Measurements from ENCODE around the gene GSC. TPM values are rescaled to one million over a fixed set of nuclear protein-coding genes. Genes with fewer than 3 reads are reported as not detected.
"Not testable (repeated sequence)": the region's sequence is repeated elsewhere in the genome, so short reads cannot be mapped to it uniquely, and the experiment has no call there.

Gene GSC
- total and polyA plus RNA-seq, 2 experiments from 2014 or later: 0.27 to 0.97 TPM

- Histone ChIP-seq H2AFZ (no peak overlapping the region), H3K79me2 (replicated peaks; ENCODE audit: insufficient read depth) (no peaks in the 10 kb centered on the region), H3K4me3 (no peak overlapping the region), H3K27ac (ENCODE audit: low read depth) (no peak overlapping the region), H3F3A (replicated peaks; ENCODE audit: low read depth) (no peaks in the 10 kb centered on the region), H3K4me2 (no peak overlapping the region), H3K36me3 (ENCODE audit: insufficient read depth) (no peaks in the 10 kb centered on the region), H3K4me1 (ENCODE audit: insufficient read depth) (no peaks in the 10 kb centered on the region), H3K27me3 (ENCODE audit: insufficient read depth) (no peaks in the 10 kb centered on the region), H3K9me2 (ENCODE audit: insufficient read depth) (no peaks in the 10 kb centered on the region), H4K20me1 (replicated peaks; ENCODE audit: insufficient read depth) (no peaks in the 10 kb centered on the region)
- no peak for DNase-seq (ENCODE audit: low spot score)
- Mint-ChIP-seq H3K9me3 (no peaks in the 10 kb centered on the region), H3K27me3 (ENCODE audit: insufficient read depth, low read depth, poor library complexity) (no peaks in the 10 kb centered on the region), H3K4me3 (no peak overlapping the region), H3K4me1 (peaks cover 4% of the 10 kb centered on the region; the same call in 2 of the 3 replicates), H3K27ac (no peak overlapping the region), H3K36me3 (ENCODE audit: low read depth) (no peaks in the 10 kb centered on the region)
- no peak for ATAC-seq
- no peak for TF ChIP-seq EZH2 (IDR thresholded peaks at IDR 0.05; ENCODE audit: low read depth, unreplicated experiment)
- TF ChIP-seq ZNF462 (CRISPR knock-in tag; IDR thresholded peaks at IDR 0.05): no peak
- TF ChIP-seq STAT1 (IDR thresholded peaks at IDR 0.05; ENCODE audit: unreplicated experiment): no peak
- no peak for TF ChIP-seq EZH2phosphoT487 (IDR thresholded peaks at IDR 0.05; ENCODE audit: unreplicated experiment)
- TF ChIP-seq REST (IDR thresholded peaks at IDR 0.05; ENCODE audit: unreplicated experiment): no peak
Observed at GRCh38 chr14:94801225-94801624, 31.3 kb upstream of the GSC start.

GRCh38 chr14:94800764-94801163, 30.9 kb upstream of the GSC start:
- H3K4me2 ChIP-seq; H3K79me2 ChIP-seq (replicated peaks; ENCODE audit: insufficient read depth); H3K4me3 Mint-ChIP-seq; H4K20me1 ChIP-seq (replicated peaks; ENCODE audit: insufficient read depth); H3K4me3 ChIP-seq; H3K36me3 ChIP-seq (ENCODE audit: insufficient read depth); H3K9me2 ChIP-seq (ENCODE audit: insufficient read depth); H3F3A ChIP-seq (replicated peaks; ENCODE audit: low read depth); H3K27ac ChIP-seq (ENCODE audit: low read depth); H3K36me3 Mint-ChIP-seq (ENCODE audit: low read depth); H3K9me3 Mint-ChIP-seq; H3K4me1 ChIP-seq (ENCODE audit: insufficient read depth); H3K27me3 ChIP-seq (ENCODE audit: insufficient read depth); H3K4me1 Mint-ChIP-seq; H2AFZ ChIP-seq; DNase-seq (ENCODE audit: low spot score); ATAC-seq; H3K27ac Mint-ChIP-seq; H3K27me3 Mint-ChIP-seq (ENCODE audit: insufficient read depth, low read depth, poor library complexity): not testable (repeated sequence)
